ENCODE measurements around the gene ZFAND5.

The ZFAND5 gene

DNA sequence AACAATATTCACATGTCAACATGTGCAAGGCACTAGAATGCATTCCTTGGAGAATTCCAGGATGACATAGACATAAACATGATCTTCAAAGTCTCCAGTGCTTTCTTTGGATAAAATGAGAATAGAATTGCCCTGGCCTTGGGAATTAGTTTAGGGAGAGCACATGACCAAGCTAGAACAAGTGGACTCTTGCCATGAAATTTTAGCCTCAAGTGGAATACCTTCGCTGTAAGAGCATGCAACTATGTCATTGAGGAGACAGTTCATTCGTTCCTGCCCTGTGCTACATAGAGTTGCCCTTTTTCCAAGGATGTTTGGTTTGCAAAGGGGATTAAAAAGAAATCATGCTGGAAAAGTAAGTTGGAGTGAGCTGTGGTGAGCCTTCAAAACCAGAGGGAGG, 42.7 kb downstream of the ZFAND5 start:
- DNase-seq, result no peak

DNA sequence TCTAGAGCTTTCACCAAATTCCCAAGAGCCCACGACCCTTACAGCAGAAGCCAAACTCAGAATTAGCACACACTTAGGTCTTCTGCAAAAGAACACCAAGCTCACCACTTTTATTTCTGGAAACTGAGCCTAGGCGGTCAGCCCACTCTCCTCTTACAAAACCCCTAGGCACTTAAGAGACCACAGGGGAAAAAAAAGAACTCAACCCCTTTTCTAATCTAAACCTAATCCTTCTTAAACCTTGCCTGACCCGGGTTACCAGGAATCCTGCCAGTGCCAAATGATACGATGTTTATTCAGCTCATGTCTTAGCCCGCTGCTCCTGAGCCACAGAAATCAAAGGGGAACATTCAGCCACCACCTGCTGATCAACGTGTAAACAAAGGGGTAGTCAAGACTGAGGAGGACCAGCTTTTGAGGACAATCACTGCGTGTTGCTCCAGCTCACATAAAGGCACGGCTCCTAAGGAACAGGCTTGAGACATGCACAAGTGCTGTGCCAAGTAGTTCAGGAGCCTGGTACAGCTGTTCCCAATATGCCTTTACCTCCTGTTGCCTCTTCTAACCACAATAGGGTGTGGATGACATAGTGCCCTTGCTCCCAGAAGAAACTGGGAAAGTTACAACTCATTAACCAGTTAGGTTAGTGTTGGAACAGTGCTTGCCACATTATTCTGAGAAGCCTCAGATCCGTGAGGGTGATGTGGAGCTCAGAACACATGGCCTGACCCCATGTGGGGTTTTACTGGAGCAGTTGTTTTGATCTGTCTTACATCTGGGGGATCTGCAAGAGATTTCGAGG, 49.3 kb downstream of the ZFAND5 start:
- DNase-seq, result no peak

DNA sequence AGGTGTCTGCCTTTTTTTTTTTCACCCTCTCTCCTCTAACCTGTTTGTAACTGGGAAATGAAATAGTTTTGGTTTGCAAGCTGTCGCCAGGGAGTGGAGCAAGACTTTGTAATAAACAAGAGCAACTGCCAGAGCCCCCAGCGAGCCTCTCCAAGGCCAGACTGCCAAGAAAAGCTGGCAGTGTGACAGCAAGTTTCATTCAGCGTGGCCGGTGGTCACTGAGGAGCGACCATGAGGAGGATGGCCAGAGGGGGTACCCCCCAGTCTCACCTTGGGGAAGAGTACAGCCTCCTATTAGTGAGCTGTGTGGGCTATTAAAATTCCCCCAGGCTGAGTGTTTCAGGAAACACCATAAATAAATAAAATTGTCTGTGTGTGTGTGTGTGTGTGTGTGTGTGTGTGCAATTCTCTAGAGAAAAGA, 49.9 kb downstream of the ZFAND5 start:
- DNase-seq, result no peak

- no peak for DNase-seq
Measured at GRCh38 chr9:72313507-72313906, 51.5 kb downstream of the ZFAND5 start.

GRCh38 chr9:72312386-72312987, 52.5 kb downstream of the ZFAND5 start:
- DNase-seq, result no peak

DNA sequence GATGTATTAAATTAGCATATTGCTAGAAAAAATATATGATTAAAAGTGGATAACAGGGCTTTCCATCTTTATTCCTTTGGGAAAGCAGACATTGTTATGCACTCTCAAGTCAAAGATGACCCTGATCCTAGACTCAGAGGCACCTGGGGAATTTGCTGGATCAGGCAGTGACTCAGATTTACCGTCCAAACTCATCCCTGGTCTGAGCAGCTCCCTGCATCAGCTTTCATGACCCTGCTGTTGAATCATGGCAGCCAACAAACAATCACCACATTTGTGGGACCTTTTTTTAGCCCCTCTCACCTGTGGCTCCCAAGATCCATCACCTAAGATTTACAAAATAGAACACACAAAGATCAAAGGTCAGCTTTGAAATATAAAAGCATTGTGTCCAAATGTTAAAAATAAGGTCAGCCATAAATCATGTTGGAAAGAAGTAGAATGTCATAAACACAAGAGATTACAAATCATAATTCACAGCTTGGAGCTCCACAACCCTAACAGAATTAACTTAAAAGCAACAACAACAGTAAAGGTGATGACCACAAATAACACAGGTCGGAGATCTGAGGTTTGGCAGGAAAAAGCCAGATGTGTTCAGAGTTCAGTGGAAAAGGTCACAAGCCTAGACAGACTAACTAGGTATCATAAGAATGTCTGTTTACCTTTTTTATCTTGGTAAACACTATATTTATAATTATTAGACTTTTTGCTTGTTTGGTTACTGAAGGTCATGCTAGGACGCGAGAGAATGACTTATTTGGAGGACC, 55.5 kb downstream of the ZFAND5 start:
- no peak for DNase-seq

DNA sequence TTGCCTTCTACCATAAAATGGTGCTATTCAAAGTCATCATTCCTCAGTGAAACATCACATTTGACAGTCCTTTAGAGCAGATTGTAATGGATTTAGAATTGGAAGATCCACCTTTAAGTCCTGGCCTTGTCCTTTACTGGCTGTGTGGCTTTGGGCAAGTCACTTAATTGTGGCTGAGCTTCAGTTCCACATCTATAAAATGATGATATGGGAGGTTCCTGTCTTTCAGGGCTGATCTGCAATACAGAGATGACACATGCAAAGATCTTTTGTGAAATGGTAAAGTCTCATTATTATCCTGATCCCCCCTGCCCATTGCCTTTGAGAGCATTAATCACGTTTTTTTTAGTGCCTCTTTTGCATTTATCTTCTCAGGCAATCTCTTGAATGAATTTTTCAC, 58.2 kb downstream of the ZFAND5 start:
- no peak for DNase-seq

GRCh38 chr9:72305707-72306106, 59.3 kb downstream of the ZFAND5 start:
- no peak for DNase-seq

- no peak for DNase-seq
Measured at GRCh38 chr9:72305102-72305546, 59.9 kb downstream of the ZFAND5 start.

GRCh38 chr9:72304538-72304937, 60.5 kb downstream of the ZFAND5 start:
- no peak for DNase-seq

Data from 8988T (cell line).